Right lobe of liver (tissue), 4 donors: Measurements from ENCODE around the gene FMN1.

Experiments used
- POLR2A ChIP-seq: fragments of 450-650 bp; IDR thresholded peaks from one replicate; pipeline ENCODE4 v1.6.1; 2017; ENCODE audit warnings: antibody characterized with exemption, mild to moderate bottlenecking
- TF ChIP-seq, protein P1 (sequence below), 4 donors: fragments of 200-600 bp in 3 of 4; fragments of 450-650 bp in 1 of 4; IDR thresholded peaks; one replicate each; pipeline versions ENCODE4 v1.5.1 to v1.8.0; 2016 to 2022; ENCODE audit warnings: antibody characterized with exemption in 4 of 4, mild to moderate bottlenecking in 2 of 4
- donor health status: DM: no; HTN: no; CAD: no.
- donor health status: DM: no; HTN: no; CAD: no.
- donor health status: DM: no; HTN: yes; CAD: no.

DNA sequence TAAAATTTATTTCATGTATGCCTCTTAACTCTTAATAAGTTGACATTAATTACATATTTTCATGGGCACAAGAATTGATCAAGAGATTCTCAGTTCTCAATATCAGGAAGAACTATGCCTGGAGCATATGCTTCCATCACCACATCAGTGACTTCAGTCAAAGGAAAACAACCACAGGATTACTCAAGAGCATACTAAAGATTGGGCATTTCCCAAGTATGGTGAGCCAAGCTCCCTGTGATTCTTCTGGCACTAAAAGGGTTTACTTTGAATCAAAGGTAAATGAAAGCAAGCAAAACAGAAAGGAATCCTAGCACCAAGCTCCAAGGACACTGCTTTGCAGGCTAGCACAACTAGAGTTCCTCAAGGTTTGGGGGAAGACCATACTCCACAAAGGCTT lies 44.6 kb downstream of the FMN1 start:
- TF ChIP-seq, protein P1, sequence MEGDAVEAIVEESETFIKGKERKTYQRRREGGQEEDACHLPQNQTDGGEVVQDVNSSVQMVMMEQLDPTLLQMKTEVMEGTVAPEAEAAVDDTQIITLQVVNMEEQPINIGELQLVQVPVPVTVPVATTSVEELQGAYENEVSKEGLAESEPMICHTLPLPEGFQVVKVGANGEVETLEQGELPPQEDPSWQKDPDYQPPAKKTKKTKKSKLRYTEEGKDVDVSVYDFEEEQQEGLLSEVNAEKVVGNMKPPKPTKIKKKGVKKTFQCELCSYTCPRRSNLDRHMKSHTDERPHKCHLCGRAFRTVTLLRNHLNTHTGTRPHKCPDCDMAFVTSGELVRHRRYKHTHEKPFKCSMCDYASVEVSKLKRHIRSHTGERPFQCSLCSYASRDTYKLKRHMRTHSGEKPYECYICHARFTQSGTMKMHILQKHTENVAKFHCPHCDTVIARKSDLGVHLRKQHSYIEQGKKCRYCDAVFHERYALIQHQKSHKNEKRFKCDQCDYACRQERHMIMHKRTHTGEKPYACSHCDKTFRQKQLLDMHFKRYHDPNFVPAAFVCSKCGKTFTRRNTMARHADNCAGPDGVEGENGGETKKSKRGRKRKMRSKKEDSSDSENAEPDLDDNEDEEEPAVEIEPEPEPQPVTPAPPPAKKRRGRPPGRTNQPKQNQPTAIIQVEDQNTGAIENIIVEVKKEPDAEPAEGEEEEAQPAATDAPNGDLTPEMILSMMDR (IDR thresholded peaks at IDR 0.05) = no peak
- TF ChIP-seq POLR2A = no peak
